Hematopoietic multipotent progenitor cell treated with erythropoietin and hydrocortisone succinate and interleukin-3 and kit ligand, for 17 days (in vitro differentiated cells): ENCODE measurements around the gene IL34.
"Not testable (repeated sequence)": the region's sequence is repeated elsewhere in the genome, so short reads cannot be mapped to it uniquely, and the experiment has no call there.

Experiments
- DNase-seq: peaks from one replicate; pipeline ENCODE4 v3.0.0-alpha.2; 2015; ENCODE audit warnings: low spot score

IL34 gene

DNA sequence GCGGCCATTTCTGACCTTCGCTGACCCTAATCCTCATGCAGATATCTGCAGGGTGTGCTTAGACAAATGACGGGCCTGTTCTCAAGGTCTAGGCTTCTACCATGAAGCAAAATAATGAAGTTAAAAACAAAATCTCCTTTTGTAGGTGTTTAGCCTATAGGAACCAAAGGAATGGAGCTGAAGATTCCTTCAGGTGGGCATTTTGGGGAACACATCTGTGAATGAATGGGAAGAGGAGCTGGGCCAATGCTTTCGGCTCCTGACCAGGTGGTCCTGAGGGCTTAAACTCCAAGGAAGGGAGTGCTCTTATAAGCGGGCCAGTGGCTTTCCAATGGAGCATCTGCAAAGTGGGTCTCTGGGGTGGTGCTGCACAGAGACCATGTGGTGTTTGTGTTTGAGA lies 14.1 kb upstream of the IL34 start:
- DNase-seq = no peak

DNA sequence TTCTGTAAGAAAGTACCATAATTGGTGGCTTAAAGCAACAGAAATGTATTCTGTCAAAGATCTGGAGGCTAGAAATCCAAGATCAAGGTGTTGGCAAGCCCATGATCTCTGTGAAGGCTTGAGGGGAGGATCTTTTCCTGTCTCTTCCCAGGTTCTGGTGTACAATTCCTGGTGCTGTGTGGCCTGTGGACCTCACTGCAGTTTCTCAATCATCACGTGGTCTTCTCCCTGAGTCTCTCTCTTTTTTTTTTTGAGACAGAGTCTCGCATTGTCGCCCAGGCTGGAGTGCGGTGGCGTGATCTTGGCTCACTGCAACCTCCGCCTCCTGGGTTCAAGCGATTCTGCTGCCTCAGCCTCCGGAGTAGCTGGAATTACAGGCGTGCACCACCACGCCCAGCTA lies 12.7 kb upstream of the IL34 start:
- not testable (repeated sequence) for DNase-seq

DNA sequence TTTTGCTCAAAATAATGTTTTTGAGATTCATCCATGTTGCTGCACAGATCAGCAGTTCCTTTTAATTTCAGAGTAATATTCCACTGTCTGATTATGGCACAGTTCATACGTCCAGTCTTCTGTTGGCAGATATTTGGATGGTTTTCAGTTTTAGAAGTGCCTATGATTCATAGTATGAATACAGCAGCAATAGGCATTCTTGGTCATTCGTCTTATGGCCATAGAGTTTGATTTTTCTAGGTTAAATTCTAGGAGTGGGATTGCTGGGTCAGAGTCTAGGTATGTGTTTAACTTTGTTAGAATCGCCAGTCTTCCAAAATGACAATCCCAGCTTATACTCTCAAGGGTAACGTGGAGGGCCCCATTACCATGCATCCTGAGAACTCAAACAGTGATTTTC lies 11.5 kb upstream of the IL34 start:
- DNase-seq = no peak

DNA sequence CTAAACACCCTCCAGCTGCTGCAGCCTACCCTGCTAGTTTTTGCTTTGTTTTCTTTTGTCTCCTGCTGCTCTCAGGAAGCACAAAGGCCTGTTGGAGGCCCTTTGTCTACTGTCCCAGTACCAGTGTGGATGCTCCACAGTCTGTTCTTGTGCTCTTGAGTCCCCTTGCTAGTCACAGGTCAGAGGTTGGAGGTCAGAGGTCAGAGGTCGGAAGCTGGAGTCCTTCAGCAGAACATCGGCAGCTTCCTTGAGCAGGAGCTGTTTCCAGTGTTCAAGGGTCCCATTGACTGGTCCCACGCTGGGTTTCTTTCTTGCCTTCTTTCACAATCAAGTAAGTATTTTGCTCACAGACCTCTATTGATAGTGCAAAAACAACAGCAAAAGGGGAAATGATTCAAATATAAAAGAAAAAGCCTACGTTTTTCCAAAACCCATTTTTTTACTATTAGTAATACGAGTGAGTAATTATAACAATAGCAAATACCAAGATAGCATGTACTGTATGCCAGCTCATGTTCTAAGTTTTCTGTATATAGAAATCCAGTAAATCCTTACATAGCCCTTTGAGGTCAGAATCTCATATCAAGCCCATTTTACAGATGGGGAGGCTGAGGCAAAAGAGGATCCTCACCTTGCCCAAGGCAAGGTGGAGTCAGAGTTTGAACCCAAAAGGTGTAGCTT lies 10.9 kb upstream of the IL34 start:
- DNase-seq = no peak

DNA sequence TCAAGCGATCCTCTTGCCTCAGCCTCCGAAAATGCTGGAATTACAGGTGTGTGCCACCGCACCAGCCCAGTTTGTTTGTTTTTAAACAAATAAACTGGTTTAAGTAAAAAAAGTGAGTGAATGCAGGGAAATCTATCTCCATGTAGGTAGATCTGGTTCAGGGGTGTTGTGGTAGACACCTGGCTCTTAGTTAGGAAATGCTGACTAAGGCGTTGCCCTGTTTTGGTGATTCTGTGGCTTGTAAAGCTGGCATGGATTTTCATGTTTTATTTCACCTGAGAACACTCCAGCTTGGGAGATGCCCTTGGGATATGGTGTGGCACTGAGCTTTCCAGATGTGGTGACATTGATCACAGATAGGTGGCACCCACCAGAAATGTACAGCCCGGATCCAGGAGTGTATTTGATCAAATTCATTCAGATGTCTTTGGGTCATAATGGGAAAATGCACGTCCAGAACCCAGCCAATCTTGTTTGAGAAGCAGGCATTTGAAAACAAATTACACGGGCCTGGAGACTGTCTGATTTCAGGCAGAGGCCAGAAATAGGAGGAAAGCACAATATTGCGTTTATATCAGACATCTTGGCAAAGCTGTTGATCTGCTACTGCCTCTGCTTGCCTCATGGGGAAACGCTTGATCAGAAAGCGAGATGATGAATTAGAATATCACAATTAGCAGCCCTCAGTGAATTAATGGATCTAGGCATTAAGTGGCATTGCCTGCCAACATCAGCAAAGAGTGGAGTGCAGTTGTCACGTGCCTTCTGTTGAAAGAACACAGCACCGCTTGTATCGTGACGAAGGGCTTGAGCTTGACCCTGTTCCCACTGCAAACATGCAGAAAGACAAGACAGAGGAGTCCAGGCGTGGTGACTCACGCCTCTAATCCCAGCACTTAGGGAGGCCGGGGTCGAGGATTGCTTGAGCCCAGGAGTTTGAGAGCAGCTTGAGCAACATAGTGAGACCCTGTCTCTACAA lies 7.3 kb upstream of the IL34 start:
- DNase-seq = no peak

DNA sequence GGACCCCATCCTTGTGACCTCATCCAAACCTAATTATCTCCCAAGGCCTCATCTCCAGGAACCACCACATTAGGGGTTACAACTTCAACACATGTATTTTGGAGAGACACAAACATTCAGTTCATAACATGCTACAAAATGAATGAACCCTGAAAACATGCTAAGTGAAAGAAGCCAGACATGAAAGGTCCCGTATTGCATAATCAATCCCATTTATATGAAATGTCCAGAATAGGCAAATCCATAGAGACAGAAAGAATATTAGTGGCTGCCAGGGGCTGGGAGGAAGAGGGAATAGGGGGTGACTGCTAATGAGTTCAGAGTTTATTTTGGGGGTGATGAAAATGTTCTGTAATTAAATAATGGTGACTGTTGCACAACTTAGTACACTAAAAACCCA lies 3.7 kb upstream of the IL34 start:
- no peak for DNase-seq

DNA sequence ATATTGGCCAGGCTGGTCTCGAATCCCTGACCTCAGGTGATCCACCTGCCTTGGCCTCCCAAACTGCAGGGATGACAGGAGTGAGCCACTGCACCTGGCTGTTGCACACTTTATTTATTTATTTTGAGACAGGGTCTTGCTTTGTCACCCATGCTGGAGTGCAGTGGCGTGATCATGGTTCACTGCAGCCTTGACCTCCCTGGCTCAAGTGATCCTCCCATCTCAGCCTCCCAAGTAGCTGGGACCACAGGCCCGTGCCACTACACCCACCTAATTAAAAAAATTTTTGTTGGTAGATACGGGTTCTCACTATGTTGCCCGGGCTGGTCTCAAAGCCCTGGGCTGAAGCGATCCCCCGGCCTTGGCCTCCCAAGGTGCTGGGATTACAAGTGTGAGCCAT lies 3.1 kb upstream of the IL34 start:
- not testable (repeated sequence) for DNase-seq

DNA sequence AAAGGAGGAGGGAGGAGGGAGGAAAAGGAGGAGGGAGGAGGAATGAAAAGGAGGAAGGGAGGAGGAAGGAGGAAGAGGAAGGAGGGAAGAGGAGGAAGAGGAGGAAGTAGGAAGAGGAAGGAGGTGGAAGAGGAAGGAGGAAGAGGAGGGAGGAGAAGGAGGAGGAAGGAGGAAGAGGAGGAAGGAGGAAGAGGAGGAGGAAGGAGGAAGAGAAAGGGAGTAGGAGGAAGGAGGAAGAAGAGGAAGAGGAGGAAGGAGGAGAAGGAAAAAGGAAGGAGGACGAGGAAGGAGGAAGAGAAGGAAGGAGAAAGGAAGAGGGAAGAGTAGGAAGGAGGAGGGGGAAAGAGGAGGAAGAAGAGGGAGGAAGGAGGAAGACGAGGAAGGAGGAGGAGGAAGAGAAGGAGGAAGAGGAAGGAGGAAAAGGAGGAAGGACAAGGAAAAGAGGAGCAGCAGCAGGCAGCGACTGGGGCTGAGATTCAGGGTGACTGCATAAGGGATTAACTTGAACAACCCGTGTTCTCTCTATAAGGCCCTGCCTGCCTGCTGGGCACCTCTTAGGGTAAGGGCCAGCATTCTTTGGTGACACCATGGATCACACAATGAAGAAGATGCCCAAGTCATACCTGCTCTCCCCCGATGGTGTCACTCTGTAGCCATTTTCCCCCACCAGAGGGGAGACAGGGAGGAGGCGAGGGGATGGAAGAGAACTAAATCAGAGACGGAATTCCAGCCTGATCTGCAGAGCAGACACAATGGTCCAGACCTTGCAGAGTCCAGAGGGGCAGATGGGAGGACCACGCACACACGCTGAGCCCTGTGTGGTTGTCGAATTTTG lies 1.4 kb upstream of the IL34 start:
- DNase-seq = no peak

DNA sequence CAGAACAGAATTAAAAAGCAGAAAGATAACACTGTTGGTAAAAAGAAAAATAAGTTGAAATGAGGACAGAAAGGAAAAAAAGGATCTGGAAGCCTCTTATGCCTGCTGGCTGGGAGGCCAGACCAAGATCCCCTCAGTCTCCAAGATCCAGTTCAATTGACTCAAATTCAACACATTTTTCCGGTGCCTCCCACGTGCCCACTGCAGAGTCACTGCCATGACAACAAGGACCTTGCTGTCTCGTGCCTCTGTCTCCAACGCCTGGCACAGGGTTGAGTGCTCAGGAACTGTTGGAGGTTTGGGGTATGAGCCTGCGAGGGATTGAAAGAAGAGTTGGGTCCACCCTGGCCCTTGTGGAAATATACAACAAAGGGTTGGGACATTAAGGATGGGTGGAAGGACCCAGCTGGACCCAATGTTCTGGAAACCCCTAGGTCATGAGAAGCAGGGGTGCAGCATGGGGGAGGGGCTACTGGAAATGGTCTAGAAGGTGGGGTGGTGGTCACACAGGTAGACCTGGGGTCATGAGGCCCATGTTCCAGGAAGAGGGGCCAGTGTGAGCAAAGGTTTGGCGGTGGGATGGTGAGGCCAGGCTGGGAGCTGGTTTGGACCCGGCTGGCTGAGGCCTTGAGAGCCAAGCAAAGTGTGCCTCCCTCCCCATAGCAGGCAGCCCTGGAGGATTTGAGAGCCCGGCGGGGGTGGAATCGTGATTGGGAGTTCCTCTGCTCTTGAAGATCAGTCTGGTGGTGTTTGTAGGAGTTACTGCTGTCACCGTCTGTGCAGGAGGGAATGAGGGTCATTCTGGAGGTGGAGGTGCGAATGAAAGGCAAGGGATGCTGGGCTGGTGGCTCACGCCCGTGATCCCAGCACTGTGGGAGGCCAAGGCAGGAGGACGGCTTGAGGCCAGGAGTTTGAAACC lies 1.3 kb downstream of the IL34 start:
- no peak for DNase-seq

DNA sequence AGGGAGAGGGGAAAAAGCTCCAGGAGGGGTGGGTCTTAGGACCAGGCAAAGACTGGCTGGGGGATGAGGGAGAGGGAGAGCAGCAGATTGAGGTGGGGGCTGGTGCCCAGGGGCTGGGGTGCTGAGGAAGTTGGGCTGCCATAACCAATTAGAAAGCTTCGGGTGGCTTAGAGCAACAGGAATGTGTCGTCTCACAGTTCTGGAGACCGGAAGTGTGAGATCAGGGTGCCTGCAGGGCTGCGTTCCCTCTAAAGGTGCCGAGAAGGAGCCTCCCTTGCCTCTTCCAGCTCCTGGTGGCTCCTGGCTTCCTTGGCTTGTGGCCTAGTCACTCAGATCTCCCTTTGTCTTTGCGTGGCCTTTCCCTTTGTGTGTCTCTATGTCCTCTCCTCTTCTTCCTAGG lies 2.2 kb downstream of the IL34 start:
- no peak for DNase-seq

DNA sequence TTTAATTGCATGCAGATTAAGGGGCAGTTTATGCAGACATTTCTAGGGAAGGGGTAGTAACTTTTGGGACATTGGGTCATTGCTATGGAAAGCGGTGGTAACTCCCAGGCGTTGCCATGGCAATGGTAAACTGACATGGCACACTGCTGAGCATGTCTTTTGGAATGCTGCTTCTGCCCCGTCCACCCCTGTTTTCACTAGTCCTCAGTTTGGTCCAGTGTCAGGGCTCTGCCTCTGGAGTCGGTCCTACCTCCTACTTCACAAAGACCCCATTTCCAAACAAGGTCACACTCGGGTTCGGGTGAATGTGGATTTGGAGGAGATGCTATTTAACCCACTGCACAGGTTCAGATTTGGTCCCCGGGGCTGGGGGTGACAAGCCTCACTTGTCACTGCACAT lies 2.9 kb downstream of the IL34 start:
- no peak for DNase-seq

DNA sequence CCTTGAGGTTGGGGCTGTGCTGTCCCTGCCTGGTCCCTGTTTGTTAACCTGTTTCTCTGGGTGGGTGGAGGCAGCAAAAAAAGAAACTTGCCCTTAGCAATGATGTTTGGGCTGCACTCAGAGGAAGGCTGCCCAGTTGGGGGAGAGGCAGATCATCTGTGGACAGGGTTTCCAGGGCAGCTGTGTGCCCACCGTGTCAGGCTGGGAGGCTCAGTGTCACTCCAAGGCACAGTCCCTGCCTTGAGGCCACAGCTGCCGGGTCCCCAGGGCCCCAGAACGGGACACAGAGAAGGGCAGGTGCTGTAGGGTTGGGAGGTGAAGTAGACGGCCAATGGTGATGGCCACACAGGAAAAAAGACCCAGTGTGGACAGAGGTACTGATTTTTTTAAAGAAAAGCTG lies 3.9 kb downstream of the IL34 start:
- DNase-seq = no peak

DNA sequence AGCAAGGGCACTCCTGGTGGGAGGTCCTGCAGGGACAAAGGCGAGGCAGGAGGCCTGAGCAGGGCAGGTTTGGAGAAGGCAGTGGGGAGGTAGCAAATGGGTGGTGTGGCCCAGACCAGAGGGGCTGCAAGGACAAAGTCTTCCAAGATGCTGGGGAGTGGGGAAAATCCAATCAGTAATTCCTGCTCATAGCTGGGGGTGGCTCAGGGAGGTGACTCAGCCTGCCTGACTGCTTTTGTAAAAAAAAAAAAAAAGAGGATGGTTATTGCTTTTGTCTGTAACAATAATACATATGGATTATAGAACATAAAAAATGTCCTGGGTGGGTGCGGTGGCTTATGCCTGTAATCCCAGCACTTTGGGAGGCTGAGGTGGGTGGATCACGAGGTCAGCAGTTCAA lies 5.2 kb downstream of the IL34 start:
- DNase-seq = no peak

DNA sequence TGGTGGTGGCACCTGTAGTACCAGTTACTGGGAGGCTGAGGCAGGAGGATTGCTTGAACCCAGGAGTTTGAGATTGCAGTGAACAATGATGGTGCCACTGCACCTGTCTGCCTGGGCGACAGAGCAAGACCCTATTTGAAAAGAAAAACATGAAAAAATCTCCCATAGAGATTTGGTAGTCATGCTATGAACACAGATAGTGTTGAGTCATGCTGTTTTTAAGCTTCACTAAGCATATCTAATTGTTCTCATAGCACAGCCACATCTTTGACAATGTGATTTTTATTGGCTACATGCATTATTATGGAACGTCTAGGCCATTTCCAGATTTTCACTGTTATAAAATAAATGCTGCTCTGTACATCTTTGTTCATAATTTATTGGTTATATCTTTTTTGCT lies 6.0 kb downstream of the IL34 start:
- DNase-seq = no peak

DNA sequence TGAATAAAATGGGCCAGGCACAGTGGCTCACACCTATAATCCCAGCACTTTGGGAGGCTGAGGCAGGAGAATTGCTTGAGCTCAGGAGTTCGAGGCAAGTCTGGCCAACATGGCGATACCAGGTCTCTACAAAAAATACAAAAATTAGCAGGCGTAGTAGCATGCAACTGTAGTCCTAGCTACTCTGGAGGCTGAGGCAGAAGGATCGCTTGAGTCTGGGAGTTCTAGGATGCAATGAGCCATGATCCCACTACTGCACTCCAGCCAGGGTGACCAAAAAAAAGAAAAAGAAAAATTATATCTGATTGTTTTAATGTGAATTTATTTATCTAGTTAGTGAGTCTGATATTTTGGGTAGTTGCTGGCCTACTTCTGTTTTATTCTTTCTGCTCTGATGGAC lies 7.0 kb downstream of the IL34 start:
- no peak for DNase-seq

DNA sequence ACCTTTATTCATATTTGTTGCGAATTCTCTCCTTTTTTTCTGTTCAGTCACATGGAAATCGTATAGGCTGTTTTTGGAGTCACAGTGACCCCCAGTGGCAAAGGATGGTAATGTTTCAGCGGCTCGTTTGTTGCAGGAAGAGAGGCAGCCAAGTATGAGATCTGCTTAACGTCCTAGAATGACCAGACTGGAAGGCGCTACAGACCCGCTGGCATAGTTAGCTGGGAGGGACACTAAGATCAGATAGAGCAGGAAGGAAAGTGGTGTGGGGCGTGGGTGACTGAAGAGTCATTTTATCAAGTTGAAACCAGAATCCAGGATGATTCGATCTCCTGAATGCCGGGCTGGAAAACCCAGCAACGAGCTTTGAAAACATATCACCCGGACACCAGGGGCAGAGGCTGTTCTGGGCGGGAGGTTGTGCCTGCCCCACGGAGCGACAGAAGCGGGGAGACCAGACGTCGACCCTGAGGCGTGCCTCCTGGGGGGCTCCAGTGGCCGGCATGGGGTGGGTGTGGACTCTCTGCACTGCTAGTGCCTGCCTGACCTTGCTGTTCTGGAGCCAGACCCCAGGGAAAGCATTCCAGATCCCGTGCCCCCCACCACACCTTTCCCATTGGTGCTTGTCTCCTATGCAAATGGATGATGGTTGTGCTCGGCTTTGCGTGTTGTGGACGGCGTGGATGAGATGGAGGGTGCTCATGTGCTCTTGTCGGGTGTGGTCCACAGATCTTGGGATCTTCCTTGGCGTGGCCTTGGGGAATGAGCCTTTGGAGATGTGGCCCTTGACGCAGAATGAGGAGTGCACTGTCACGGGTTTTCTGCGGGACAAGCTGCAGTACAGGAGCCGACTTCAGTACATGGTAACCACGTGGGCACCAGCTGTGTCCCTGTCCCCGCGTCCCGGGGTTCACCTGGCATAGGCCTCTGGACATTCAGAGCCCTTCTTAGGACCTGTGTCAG lies 7.7 kb downstream of the IL34 start:
- DNase-seq = peak; percentile 86

DNA sequence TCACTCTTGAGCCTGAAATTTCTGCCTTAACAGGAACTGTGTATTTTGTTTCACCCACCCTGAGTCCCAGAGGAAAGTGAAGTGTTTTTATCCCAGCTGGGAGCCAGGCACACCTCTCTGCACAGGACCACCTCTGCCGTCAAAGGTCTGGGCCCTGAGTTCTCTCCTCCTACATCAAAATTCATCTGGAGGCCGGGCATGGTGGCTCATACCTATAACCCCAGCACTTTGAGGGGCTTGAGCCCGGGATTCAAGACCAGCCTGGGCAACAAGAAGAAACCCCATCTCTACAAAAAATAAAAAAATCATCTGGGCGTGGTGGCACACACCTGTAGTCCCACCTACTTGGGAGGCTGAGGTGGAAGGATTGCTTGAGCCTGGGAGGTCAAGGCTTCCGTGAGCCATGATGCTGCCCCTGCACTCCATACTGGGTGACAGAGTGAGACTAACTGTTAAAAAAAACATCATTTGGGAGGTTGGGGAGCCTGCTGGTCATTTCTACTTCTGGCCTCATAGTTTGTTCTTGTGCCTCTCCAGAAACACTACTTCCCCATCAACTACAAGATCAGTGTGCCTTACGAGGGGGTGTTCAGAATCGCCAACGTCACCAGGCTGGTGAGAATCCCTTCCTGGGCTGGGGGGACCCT lies 9.8 kb downstream of the IL34 start:
- DNase-seq = no peak

DNA sequence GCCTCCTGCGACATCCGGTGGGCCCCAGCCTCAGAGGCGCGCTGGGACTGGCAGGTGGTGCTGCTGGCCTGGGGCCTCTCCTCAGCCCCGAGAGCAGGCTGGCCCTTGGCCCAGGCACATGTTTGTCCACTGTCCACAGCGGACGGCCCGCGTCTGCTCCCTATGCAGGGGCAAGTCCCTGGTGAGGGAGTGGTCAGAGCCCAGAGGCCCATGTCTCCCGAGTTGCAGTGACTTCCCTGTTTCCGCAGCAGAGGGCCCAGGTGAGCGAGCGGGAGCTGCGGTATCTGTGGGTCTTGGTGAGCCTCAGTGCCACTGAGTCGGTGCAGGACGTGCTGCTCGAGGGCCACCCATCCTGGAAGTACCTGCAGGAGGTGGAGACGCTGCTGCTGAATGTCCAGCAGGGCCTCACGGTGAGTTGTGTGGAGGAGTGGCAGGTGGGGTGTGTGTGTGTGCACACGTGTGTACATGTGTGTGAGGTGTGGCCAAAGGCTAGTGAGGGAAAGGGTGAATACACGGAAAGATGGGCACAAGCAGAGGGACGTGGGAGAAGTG lies 10.4 kb downstream of the IL34 start:
- DNase-seq = no peak

DNA sequence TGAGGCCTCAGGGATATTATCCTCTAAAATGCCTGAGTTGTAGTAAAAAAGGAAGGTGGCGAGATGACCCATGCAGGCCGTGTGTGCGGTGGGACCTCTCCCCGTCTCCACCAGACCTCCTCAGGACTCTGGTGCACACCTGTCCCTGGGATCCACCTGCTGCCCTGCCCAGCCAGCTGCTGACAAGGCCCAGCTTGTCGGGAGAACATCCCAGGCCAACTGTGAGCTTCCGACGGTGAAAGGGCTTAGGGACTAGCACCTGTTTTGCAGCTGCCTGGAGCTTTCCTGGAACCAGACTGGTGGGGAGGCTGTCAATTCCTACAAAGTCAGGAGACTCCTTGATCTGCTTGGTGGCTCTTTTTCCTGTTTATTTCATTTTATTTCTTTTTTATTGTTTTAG lies 11.6 kb downstream of the IL34 start:
- no peak for DNase-seq

DNA sequence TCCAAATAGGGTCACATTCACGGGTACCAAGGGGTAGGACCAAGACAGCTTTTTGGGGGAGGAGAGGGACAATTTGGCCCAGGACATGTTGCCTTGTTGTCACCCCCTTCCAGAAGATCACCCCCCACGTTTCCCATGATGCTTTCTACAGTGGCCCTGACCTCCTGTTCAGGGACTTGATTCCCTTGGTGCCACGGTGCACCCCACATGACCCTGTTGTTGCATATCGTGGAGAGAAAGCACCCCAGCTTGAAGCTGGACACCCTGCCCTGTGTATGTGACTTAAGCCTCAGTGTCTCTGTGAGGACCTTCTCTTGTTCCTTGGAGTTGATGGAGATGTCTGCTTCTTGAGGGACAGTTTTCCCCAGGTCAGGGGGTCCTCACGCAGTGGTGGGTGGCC lies 12.6 kb downstream of the IL34 start:
- DNase-seq = no peak
